ENCODE data around the gene ATP9A.
"Not testable (repeated sequence)": the region's sequence is repeated elsewhere in the genome, so short reads cannot be mapped to it uniquely, and the experiment has no call there.

Gene ATP9A

DNA sequence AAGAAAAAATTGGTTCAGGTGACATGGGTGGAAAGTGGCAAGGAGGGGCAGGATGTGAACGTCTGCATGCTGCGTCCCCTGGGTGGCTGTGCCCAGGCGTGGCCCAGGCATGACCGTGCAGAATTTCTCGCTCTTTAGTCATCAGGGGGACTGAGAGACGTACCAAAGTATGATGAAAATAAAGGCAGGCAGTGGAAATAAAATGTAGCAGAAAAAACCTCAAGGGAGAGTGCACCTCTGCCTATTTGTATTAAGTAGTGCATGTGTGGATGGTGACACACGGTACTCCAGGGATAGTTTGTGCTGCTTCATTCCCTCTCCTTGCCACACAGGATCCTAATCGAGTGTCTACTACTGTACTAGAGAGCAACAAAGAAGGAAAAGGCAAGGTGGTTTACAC, 81.1 kb downstream of the ATP9A start:
- DNase-seq = peak; percentile 8

DNA sequence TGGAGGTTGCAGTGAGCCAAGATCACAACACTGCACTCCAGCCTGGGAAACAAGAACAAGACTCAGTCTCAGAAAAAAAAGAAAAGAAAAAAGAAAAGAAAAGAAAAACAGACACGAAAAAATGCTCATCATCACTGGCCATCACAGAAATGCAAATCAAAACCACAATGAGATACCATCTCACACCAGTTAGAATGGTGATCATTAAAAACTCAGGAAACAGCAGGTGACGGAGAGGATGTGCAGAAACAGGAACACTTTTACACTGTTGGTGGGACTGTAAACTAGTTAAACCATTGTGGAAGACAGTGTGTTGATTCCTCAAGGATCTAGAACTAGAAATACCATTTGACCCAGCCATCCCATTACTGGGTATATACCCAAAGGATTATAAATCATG, 82.7 kb downstream of the ATP9A start:
- DNase-seq = not testable (repeated sequence)

GRCh38 chr20:51680067-51680749, 88.0 kb downstream of the ATP9A start:
- no peak for DNase-seq

DNA sequence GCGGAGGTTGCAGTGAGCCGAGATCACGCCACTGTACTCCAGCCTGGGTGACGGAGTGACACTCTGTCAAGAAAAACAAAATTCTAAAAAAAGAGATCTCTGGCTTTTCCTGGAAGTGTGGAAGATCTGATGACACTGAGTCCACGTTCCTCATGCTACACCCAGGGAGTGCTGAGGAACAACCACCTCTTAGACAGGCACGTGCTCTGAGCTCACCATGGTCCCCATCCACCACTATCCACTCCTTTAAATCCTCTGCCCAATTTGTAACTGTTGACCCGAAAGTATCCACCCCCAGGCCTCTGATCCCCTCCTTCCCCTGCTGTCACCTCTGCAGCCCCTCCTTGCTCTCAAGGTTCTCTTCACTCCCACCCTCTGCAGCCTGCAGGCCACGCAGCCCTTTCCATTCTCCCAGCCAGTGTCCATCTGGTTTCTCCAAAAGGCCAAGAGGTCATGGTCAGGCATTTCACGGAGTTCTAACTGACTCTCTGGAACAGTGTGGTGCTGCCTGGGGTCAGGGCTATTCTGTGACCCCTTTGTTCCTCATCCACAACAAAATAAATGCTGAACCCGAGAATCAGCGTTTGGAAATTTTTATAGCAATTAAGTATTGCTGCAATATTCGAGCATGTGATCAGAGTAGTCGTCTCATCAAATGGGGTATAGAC, 88.8 kb downstream of the ATP9A start:
- DNase-seq = no peak

- no peak for DNase-seq
These were observed 90.0 kb downstream of the ATP9A start for GRCh38 chr20:51678026-51678697.

GRCh38 chr20:51668947-51669346, 99.2 kb downstream of the ATP9A start:
- DNase-seq = no peak

DNA sequence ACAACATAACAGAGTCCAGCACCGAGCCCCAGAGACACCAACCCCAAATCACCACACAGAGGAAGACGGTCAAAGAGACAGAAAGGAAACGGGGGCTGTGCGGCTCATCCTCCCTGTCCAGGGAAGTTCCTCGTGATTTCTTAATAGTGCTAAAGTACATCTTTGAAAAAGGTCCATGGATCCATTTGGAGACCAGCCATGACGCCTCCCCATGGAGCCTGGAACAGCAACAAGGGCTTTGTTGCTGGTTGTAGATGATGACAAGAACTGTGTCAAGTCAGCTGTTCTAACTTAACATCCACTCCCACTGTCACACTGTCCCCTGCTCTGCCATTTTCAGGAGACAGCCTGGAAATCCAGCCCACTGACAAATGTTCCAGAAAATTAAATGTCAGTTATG, 99.7 kb downstream of the ATP9A start:
- no peak for DNase-seq

DNA sequence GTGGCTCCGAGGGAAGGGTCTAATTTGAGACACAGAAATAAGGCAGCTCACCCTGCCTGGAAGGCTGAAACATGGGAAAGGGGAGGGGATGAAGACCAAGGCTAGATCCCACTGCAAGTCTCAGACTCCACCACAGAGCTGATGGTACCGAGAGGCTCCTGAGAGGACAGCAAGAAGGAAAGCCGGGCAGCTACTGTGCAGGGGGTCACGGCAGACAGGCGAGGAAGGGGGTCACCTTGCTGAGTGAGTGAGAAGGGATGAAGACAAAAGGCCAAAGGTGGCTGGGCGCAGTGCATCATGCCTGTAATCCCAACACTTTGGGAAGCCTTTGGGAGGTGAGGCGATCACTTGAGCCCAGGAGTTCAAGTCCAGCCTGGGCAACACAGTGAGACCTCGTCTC, 100.7 kb downstream of the ATP9A start:
- DNase-seq = no peak

- no peak for DNase-seq
These were observed 101.2 kb downstream of the ATP9A start for GRCh38 chr20:51667002-51667408.

DNA sequence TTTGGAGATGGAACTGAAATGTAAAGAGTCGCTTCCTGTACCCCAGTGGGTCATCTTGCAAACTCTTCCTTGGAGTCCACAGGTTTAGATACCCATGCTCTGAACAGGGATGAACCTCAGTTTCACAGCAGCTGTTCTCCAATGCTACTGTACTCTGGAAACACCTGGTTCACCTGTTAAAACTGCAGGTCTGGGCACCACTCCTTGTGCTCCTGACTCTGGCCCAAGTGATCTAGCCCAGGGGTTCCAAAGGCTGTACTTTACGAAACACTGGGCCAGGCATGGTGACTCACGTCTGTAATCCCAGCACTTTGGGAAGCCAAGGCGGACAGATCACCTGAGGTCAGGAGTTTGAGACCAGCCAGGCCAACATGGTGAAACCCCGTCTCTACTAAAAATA, 102.1 kb downstream of the ATP9A start:
- DNase-seq = no peak

DNA sequence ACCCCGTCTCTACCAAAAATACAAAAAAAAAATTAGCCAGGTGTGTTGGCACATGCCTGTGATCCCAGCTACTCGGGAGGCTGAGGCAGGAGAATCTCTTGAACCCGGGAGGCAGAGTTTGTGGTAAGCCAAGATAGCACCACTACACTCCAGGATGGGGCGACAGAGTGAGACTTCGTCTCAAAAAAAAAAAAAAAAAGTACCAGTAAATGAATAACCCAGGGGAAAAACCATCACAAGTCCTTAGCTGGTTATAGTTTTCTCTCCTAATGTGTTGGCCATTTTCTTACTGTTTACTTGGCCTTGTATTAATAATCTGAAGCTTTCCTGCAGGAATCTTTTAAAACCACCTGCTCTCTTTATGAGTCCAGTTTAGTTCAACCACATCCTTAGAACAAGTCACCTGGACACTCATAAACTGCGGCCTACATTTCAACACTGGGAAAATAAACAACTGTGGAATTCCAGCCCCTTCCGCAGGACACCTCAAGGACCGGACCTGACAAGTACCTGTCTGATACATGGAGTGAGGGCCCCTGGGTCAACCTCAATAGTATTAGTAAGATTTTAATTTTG, 102.6 kb downstream of the ATP9A start:
- no peak for DNase-seq

GRCh38 chr20:51661609-51662178, 106.5 kb downstream of the ATP9A start:
- peak; percentile 57 for DNase-seq

DNA sequence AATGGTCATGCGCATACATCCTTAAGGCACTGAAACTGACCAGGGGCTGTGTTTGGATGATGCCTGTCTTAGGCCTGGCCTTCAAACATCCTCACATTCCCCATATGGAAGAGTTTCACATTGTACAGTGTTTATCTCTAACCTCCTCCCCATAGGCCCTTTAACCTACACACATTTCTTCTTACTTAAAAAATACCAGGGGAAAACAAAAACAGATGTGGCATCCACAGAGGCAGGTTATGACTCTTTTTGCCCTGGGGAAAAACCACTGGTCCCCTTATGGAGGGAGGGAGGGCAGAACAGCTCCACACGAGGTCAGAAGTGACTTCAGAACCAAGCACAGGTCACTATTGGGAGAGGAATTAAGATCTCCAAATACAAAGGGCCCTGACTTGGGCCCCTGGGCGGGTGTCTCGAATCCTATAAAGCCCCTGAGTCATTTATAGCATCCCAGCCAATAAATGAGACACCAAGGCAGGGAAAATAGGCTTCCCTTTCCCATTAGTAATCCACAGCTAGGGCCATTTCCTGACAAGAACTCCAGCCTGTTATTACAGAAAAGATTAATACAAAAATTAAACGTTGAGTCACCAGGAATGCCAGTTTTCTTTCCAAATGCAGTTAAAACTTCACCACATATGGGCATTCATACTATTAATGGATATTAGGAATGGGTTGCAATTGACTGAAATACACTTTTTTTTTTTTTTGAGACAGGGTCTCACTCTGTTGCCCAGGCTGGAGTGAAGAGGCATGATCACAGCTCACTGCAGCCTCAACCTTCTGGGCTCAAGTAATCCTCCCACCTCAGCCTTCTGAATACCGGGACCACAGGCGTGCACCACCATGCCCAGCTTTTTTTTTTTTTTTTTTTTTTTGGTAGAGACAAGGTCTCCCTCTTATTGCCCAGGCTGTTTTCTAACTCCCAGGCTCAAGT, 107.2 kb downstream of the ATP9A start:
- peak; percentile 94 for DNase-seq

DNA sequence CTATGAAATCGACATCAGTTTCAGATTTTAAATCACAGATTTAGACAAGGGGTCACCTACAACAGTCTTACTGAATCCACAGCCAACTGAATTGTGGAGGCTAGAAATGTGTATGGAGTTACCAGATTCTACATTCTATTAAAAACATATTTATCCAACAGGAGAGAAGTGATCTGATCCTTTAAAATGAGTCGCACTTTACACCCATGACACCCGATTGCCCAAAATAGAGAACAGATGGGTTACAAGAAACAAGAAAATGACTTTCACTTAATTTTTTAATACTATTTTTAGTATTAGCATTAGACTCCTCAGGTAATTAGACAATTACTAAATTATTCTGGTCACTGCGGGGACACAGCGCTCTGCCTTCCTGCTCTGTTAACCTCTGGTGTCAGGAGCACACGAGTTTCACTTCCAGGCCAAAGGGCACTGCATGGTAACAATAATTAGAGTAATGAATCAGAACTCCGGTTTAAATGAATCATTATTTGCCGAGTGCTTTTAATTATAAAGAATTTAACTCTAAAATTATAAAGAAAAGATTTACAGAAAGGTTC, 108.6 kb downstream of the ATP9A start:
- no peak for DNase-seq

DNA sequence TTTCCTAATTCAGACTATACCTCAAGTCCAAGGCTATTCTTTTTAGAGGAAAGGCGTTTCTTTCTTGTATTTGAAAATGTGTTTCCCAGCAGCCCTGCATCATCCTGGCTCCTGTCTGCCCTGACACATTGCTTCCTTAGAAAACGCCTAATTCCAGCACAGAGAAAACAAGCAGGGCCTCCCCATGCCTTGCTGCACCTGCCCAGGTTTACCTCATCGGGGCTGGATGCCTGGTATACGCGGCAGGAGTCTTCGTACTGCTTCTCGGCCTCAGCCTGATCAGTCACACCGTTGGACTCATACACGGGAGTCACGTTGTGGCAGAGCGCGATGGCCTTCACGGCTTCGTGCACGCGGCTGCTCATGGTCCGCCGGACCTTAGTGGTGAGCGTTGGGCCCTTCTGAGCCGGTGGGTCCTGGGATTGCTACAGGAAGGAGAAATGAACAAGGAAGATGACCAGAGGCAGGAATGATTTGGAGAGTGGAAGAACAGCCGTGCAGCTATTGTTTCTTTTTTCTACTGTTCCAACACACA, 111.4 kb downstream of the ATP9A start:
- DNase-seq = no peak

DNA sequence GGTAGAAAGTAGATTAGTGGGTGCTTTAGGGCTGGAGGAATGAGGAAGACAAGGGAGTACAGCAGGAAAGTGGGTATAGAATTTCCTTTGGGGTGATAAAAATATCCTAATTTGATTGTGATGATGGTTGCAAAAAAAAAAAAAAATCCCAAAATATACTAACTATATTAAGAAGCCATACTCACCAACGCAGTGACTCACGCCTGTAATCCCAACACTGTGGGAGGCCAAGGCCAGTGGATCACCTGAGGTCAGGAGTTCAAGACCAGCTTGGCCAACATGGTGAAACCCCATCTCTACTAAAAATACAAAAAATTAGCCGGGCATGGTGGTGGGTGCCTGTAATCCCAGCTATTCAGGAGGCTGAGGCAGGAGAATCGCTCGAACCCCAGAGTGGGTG, 112.1 kb downstream of the ATP9A start:
- DNase-seq = not testable (repeated sequence)

GRCh38 chr20:51654495-51654894, 113.7 kb downstream of the ATP9A start:
- no peak for DNase-seq

GRCh38 chr20:51654060-51654459, 114.1 kb downstream of the ATP9A start:
- no peak for DNase-seq

- DNase-seq = no peak
These were observed 115.0 kb downstream of the ATP9A start for GRCh38 chr20:51653226-51653625.

- no peak for DNase-seq
These were observed 116.2 kb downstream of the ATP9A start for GRCh38 chr20:51651921-51652549.

- peak; percentile 59 for DNase-seq
These were observed 117.5 kb downstream of the ATP9A start for GRCh38 chr20:51650685-51651134.
